Heart left ventricle (tissue), 13 donors: Measurements from ENCODE around the gene LIME1.

Source experiments
- POLR2A ChIP-seq, 2 donors: fragments of 450-650 bp; IDR thresholded peaks; one replicate each; pipeline ENCODE4 v1.6.1; 2017; ENCODE audit warnings: antibody characterized with exemption in 2 of 2, mild to moderate bottlenecking in 2 of 2, moderate library complexity in 2 of 2
- TF ChIP-seq, protein P1 (sequence below), 12 donors: fragments of 200-600 bp; sonication (generic) in 4 of 12; IDR thresholded peaks; one replicate each; pipeline versions ENCODE4 v1.5.0 to v1.8.0; 2018 to 2022; ENCODE audit warnings: antibody characterized with exemption in 12 of 12, mild to moderate bottlenecking in 5 of 12
- donor health status: ischemic (EF 13 %, LVEDD 7.1; RV severe dilation, severe dysfunction).
- donor health status: DM: no; HTN: yes; CAD: no.
- donor health status: DM: no; HTN: no; CAD: no.
- donor health status: ischemic (EF 25% LVEDD 6.9; RV normal size, moderate dysfunction).
- donor health status: ischemic (EF 25% LVEDD 5.7; RV mildly dilated, moderate dysfunction).
- donor health status: ischemic (EF 35%, LVEDD 5.7; RV mildly dilated, moderate dysfunction).
- donor health status: nonischemic (EF 11% LVEDD 7.7; RV severe dilation, severe dysfunction).
- donor health status: DM: yes; HTN: yes; CAD: no.
- donor health status: PGD.
- donor health status: ischemic (EF 29% LVEDD 5.4; RV normal size, mild dysfunction).
- donor health status: nonischemic (EF 23%, LVEDD 6.1; RV moderate dilation, normal function).

DNA sequence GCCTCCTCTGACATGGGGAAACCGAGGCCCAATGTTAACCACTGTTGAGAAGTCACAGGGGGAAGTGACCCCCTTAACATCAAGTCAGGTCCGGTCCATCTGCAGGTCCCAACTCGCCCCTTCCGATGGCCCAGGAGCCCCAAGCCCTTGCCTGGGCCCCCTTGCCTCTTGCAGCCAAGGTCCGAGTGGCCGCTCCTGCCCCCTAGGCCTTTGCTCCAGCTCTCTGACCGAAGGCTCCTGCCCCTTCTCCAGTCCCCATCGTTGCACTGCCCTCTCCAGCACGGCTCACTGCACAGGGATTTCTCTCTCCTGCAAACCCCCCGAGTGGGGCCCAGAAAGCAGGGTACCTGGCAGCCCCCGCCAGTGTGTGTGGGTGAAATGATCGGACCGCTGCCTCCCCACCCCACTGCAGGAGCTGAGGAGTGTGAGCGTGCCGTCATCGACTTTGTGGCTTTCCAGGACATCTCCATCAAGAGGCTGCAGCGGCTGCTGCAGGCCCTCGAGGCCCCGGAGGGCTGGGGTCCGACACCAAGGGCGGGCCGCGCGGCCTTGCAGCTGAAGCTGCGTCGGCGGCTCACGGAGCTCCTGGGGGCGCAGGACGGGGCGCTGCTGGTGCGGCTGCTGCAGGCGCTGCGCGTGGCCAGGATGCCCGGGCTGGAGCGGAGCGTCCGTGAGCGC lies 38.5 kb upstream of the LIME1 start:
- TF ChIP-seq, protein P1, sequence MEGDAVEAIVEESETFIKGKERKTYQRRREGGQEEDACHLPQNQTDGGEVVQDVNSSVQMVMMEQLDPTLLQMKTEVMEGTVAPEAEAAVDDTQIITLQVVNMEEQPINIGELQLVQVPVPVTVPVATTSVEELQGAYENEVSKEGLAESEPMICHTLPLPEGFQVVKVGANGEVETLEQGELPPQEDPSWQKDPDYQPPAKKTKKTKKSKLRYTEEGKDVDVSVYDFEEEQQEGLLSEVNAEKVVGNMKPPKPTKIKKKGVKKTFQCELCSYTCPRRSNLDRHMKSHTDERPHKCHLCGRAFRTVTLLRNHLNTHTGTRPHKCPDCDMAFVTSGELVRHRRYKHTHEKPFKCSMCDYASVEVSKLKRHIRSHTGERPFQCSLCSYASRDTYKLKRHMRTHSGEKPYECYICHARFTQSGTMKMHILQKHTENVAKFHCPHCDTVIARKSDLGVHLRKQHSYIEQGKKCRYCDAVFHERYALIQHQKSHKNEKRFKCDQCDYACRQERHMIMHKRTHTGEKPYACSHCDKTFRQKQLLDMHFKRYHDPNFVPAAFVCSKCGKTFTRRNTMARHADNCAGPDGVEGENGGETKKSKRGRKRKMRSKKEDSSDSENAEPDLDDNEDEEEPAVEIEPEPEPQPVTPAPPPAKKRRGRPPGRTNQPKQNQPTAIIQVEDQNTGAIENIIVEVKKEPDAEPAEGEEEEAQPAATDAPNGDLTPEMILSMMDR (IDR thresholded peaks at IDR 0.05): no peak
- no peak for TF ChIP-seq POLR2A (IDR thresholded peaks at IDR 0.05)
